Glutamatergic neuron (in vitro differentiated cells): ENCODE measurements around the gene LIM2. TPM values are rescaled to one million over a fixed set of nuclear protein-coding genes. Genes with fewer than 3 reads are reported as not detected.

Experiments
- DNase-seq: peaks from one replicate; pipeline ENCODE4 v3.0.0; 2022
- H3K27ac Mint-ChIP-seq: one replicate; pipeline ENCODE4 v1.8.0; 2020; ENCODE audit warnings: mild to moderate bottlenecking, mixed read lengths, inconsistent platforms; ENCODE audit not compliant: unreplicated experiment
- H3K27me3 Mint-ChIP-seq: one replicate; pipeline ENCODE4 v1.8.0; 2020; ENCODE audit warnings: mild to moderate bottlenecking, moderate library complexity, mixed read lengths, inconsistent platforms; ENCODE audit not compliant: unreplicated experiment
- H3K36me3 Mint-ChIP-seq: one replicate; pipeline ENCODE4 v1.8.0; 2020; ENCODE audit warnings: mild to moderate bottlenecking, mixed read lengths, inconsistent platforms; ENCODE audit not compliant: unreplicated experiment
- H3K4me1 Mint-ChIP-seq: one replicate; pipeline ENCODE4 v1.8.0; 2020; ENCODE audit warnings: mild to moderate bottlenecking, low read depth, mixed read lengths, inconsistent platforms; ENCODE audit not compliant: unreplicated experiment
- H3K4me3 Mint-ChIP-seq: one replicate; pipeline ENCODE4 v1.8.0; 2020; ENCODE audit warnings: mild to moderate bottlenecking, mixed read lengths, inconsistent platforms; ENCODE audit not compliant: unreplicated experiment
- H3K9me3 Mint-ChIP-seq: one replicate; pipeline ENCODE4 v1.8.0; 2020; ENCODE audit warnings: mild to moderate bottlenecking, moderate library complexity, mixed read lengths, inconsistent platforms; ENCODE audit not compliant: unreplicated experiment
- CTCF ChIP-seq: fragments of 200-600 bp; sonication (generic); IDR thresholded peaks from one replicate; pipeline ENCODE4 v1.5.0; 2021; ENCODE audit not compliant: partially characterized antibody, unreplicated experiment
- total RNA-seq: library from RNA; stranded (reverse); fragmentation: NEBNext Ultra II Directional; extraction: Animal tissue kit (Norgen Biotek cat#: 25700); gene quantifications from one replicate; pipeline ENCODE4 v1.2.1, GENCODE V29; 2021; ENCODE audit not compliant: unreplicated experiment

The LIM2 gene
- total RNA-seq, 1 donor from 2014 or later, result not detected

GRCh38 chr19:51372649-51373504 is 14.9 kb downstream of the LIM2 start, which contains the start of gene NKG7:
NKG7 (minus strand) TSS chr19:51372654; CDS start chr19:51372535, 119 bp downstream.
- peaks cover 3% of the 10 kb centered on the region for H3K4me1 Mint-ChIP-seq
- H3K9me3 Mint-ChIP-seq, result peaks cover 10% of the 10 kb centered on the region
- H3K4me3 Mint-ChIP-seq, result no peak within 1 kb of the TSS
- no peak for TF ChIP-seq CTCF
- DNase-seq, result no peak
- H3K36me3 Mint-ChIP-seq, result no peaks in the 10 kb centered on the region
- H3K27me3 Mint-ChIP-seq, result peaks cover 12% of the 10 kb centered on the region
- H3K27ac Mint-ChIP-seq, result no peak within 1 kb of the TSS

GRCh38 chr19:51372021-51372648 is 15.6 kb downstream of the LIM2 start:
- H3K4me1 Mint-ChIP-seq, result peaks cover 3% of the 10 kb centered on the region

GRCh38 chr19:51371186-51371690 is 16.5 kb downstream of the LIM2 start:
- no peak for TF ChIP-seq CTCF
- H3K36me3 Mint-ChIP-seq, result no peaks in the 10 kb centered on the region
- H3K4me1 Mint-ChIP-seq, result peaks cover 3% of the 10 kb centered on the region

More at GRCh38 chr19:51372021-51372648, 15.6 kb downstream of the LIM2 start:
- peaks cover 12% of the 10 kb centered on the region for H3K9me3 Mint-ChIP-seq
- no peak overlapping the region for H3K27ac Mint-ChIP-seq
- H3K27me3 Mint-ChIP-seq, result peaks cover 12% of the 10 kb centered on the region
- no peak for TF ChIP-seq CTCF
- no peak for DNase-seq
- H3K36me3 Mint-ChIP-seq, result no peaks in the 10 kb centered on the region
- H3K4me3 Mint-ChIP-seq, result no peak overlapping the region

GRCh38 chr19:51370230-51370629 is 17.5 kb downstream of the LIM2 start:
- DNase-seq, result no peak
- H3K27me3 Mint-ChIP-seq, result peaks cover 18% of the 10 kb centered on the region
- peaks cover 5% of the 10 kb centered on the region for H3K4me1 Mint-ChIP-seq
- no peaks in the 10 kb centered on the region for H3K36me3 Mint-ChIP-seq
- H3K9me3 Mint-ChIP-seq, result peaks cover 24% of the 10 kb centered on the region
- no peak for TF ChIP-seq CTCF
- no peak overlapping the region for H3K27ac Mint-ChIP-seq
- H3K4me3 Mint-ChIP-seq, result peak overlapping the region; percentile 59

More at GRCh38 chr19:51371186-51371690, 16.5 kb downstream of the LIM2 start:
- Mint-ChIP-seq H3K4me3 (peak overlapping the region; percentile 3), H3K9me3 (peaks cover 19% of the 10 kb centered on the region), H3K27me3 (peaks cover 15% of the 10 kb centered on the region), H3K27ac (no peak overlapping the region)
- DNase-seq, result no peak
